RWPE2 (cell line): ENCODE results near the gene MPZ.

Source experiments
- ATAC-seq: fragments of 200-7000 bp; cut with Tn5 transposase; 3 replicates; pipeline ENCODE4 v1.9.1; 2021; ENCODE audit warnings: low read depth
- DNase-seq: peaks from one replicate; pipeline ENCODE4 v3.0.0-alpha.2; 2020; ENCODE audit warnings: low spot score
- H3K27ac ChIP-seq: fragments of 450-650 bp; 2 replicates; pipeline ENCODE4 v1.5.1; 2017; ENCODE audit warnings: mild to moderate bottlenecking; ENCODE audit not compliant: poor library complexity, severe bottlenecking
- H3K27me3 ChIP-seq: fragments of 250-450 bp; sonication (Bioruptor Pico); 2 replicates; pipeline ENCODE4 v1.5.1; 2021; ENCODE audit warnings: mild to moderate bottlenecking, moderate library complexity; ENCODE audit not compliant: insufficient read depth, poor library complexity, severe bottlenecking
- H3K36me3 ChIP-seq: fragments of 250-450 bp; sonication (Bioruptor Pico); 2 replicates; pipeline ENCODE4 v1.5.1; 2020; ENCODE audit warnings: low read depth, mild to moderate bottlenecking, moderate library complexity
- H3K4me1 ChIP-seq: fragments of 250-450 bp; sonication (Bioruptor Pico); 2 replicates; pipeline ENCODE4 v1.5.1; 2021; ENCODE audit warnings: mild to moderate bottlenecking, moderate library complexity; ENCODE audit not compliant: insufficient read depth, poor library complexity, severe bottlenecking
- H3K4me3 ChIP-seq: fragments of 250-450 bp; sonication (Bioruptor Pico); 2 replicates; pipeline ENCODE4 v1.5.1; 2021; ENCODE audit warnings: mild to moderate bottlenecking, moderate library complexity; ENCODE audit not compliant: severe bottlenecking
- H3K9me3 ChIP-seq: fragments of 250-450 bp; sonication (Bioruptor Pico); 2 replicates; pipeline ENCODE4 v1.5.1; 2021; ENCODE audit warnings: mild to moderate bottlenecking, moderate library complexity; ENCODE audit not compliant: severe bottlenecking
- CTCF ChIP-seq: fragments of 450-650 bp; IDR thresholded peaks from one replicate; pipeline ENCODE4 v1.5.1; 2017; ENCODE audit warnings: mild to moderate bottlenecking, moderate library complexity; ENCODE audit not compliant: poor library complexity, severe bottlenecking

MPZ gene

GRCh38 chr1:161273402-161273801 lies 36.4 kb downstream of the MPZ start:
- Histone ChIP-seq H3K9me3 (no peaks in the 10 kb centered on the region), H3K4me3 (no peak overlapping the region), H3K4me1 (no peaks in the 10 kb centered on the region), H3K36me3 (no peaks in the 10 kb centered on the region), H3K27ac (no peak overlapping the region), H3K27me3 (peaks cover 5% of the 10 kb centered on the region)
- no peak for TF ChIP-seq CTCF
- DNase-seq: no peak
- ATAC-seq: no peak

- no peak for TF ChIP-seq CTCF
- Histone ChIP-seq H3K27ac (no peak overlapping the region), H3K4me1 (no peaks in the 10 kb centered on the region), H3K9me3 (no peaks in the 10 kb centered on the region), H3K27me3 (no peaks in the 10 kb centered on the region), H3K36me3 (no peaks in the 10 kb centered on the region), H3K4me3 (no peak overlapping the region)
- ATAC-seq (no peak), DNase-seq (no peak)
These were observed 42.4 kb downstream of the MPZ start for GRCh38 chr1:161267321-161267720.

- DNase-seq (no peak), ATAC-seq (no peak)
- Histone ChIP-seq H3K4me3 (no peak overlapping the region), H3K9me3 (no peaks in the 10 kb centered on the region), H3K36me3 (no peaks in the 10 kb centered on the region), H3K27ac (no peak overlapping the region), H3K4me1 (no peaks in the 10 kb centered on the region), H3K27me3 (no peaks in the 10 kb centered on the region)
- TF ChIP-seq CTCF: no peak
These were observed 42.9 kb downstream of the MPZ start for GRCh38 chr1:161266836-161267235.

GRCh38 chr1:161266202-161266601 lies 43.6 kb downstream of the MPZ start:
- H3K4me3 ChIP-seq: no peak overlapping the region
- no peaks in the 10 kb centered on the region for H3K9me3 ChIP-seq
- ATAC-seq: no peak; the same call in 2 of the 3 replicates
- no peak for TF ChIP-seq CTCF
- no peak overlapping the region for H3K27ac ChIP-seq
- H3K36me3 ChIP-seq: no peaks in the 10 kb centered on the region
- peaks cover 2% of the 10 kb centered on the region for H3K4me1 ChIP-seq
- DNase-seq: no peak
- no peaks in the 10 kb centered on the region for H3K27me3 ChIP-seq

GRCh38 chr1:161265305-161265704 lies 44.5 kb downstream of the MPZ start:
- ATAC-seq: no peak
- Histone ChIP-seq H3K9me3 (no peaks in the 10 kb centered on the region), H3K4me3 (no peak overlapping the region), H3K4me1 (peaks cover 9% of the 10 kb centered on the region), H3K27me3 (no peaks in the 10 kb centered on the region), H3K36me3 (no peaks in the 10 kb centered on the region), H3K27ac (no peak overlapping the region)
- DNase-seq: no peak
- no peak for TF ChIP-seq CTCF
